ENCODE measurements around the gene LACRT.

The LACRT gene

DNA sequence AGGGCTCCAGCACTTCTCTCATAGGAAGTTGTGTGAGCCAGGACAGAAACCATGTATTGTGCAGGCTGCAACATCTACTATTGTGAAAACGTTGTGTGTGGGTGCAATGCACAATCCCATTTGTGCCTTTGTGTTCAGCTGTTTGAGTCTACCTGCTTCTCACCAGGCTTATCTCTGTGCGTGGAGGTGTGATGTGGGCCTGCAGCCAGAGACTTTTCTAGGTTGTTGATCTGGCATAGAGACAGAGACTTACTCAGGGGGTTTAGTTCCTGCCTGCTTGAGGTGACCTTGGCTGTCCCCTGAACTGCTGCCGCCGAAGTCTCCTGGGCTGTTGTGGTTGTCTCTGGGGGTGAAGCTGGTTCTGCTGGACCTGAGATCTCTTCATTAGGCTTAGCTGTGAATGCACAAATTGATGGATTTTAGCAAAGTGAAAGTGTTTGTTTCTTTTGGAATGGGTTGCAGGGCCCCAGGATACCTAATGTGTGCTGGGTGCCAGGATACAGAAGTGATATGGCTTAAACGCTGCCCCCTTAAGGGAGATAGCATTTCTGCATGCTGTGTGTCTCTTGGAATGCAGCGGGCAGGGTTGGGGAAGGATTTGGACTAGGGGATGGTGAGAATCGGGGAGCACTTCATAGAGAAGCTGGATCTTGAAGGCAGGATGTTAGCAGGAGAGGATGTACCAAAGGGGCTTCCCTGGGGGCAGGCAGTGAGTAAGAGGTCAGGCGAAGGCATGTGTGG is 2.5 kb downstream of the LACRT start:
- DNase-seq, result no peak

DNA sequence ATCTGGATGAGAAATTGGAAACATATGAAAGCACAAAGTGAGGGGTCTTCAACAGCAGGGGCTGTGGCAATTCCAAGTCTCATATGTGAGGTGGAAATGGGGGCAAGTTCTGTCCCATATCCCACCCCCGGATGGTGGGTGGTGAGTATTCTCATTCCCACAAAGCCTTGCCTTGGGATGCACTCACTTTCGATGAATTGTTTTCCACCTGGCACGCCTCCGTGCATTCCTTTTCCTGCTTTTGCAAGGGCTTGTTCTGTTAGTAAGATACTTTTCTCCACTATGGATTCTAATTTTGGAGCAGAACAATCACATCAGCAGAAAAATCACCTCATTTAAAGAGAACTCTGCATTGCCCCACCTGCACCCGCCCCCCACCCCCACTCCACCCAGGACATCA is 3.1 kb downstream of the LACRT start:
- DNase-seq, result no peak

DNA sequence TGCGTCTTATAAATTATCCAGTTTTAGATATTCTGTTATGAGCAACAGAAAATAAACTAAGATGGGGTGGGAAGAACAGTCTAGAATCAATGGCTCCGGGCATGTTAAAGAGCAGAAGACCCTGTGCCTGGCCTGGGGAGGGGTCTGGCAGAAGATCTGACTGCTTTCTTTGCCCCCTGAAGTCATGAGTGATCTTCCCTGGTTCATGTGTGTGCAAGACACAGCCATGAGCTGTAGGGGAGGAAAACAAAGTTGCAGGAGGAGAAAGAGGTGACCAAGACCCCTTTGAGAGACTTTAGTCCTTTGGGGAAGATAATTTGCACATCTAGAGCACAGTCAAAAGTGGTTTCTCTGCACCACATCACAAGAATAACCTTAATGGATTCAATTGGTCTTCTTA is 4.8 kb downstream of the LACRT start:
- no peak for DNase-seq

DNA sequence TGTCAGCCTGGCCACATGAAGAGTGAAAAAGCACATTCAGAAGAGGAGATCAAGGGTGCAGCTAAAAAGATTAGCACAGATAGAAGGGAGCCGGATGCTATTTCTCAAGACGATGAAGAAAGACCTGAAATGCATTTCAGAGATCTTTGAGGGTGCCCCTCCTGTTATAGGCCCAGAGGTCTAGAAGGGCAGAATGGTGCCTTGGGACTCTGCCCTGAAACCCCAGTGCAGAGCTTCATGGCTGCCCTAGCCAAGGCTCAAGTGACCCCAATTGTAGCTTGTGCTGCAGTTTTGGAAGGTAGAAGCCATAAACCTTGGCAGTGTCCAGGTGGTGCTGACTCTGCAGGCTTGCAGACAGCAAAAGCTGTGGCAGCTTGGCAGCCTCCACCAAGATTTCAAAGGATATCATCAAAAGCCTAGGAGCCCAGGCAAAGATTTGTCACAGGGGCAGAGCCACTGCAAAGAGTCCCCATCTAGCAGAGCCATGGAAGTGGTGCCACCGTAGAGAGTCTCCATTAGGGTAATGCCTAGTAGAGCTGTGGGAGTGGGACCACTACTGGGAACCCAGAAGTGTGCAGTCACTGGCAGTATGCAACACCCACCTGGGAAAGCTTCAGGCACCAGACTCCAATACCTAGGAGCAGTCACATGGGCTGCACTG is 6.4 kb downstream of the LACRT start:
- DNase-seq, result no peak

DNA sequence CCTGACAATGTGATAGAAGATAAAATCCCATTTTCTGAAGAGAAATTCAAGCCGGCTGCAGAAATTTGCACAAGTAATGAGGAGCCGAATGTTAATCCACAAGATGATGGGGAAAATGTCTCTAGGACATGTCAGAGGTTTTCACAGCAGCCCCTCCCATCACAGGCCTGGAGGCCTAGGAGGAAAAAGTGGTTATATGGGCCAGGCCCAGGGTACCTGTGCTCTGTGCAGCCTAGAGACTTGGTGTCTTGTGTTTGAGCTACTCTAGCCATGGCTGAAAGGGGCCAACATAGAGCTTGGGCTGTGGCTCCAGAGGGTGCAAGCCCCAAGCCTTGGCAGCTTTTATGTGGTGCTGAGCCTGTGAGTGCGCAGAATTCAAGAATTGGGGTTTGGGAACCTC is 7.4 kb downstream of the LACRT start:
- no peak for DNase-seq

DNA sequence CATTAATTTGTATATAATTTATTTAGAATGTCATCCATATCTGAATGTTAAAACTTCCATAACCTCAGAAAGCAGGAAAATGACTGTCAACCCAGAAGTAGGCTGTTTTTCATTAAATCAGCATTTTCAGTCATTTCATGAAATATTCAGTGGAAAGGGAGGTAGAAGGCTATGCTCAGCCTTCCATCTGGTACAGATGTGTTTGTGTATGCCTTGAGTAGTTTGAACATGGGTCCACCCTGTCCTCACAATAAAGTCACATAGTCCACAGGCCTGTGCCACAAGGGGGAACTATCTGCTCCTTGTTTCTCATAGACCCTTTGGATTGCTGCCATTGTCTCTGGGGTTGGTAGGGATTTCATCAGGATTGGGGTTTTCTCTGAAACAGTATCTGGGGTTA is 9.1 kb downstream of the LACRT start:
- no peak for DNase-seq

DNA sequence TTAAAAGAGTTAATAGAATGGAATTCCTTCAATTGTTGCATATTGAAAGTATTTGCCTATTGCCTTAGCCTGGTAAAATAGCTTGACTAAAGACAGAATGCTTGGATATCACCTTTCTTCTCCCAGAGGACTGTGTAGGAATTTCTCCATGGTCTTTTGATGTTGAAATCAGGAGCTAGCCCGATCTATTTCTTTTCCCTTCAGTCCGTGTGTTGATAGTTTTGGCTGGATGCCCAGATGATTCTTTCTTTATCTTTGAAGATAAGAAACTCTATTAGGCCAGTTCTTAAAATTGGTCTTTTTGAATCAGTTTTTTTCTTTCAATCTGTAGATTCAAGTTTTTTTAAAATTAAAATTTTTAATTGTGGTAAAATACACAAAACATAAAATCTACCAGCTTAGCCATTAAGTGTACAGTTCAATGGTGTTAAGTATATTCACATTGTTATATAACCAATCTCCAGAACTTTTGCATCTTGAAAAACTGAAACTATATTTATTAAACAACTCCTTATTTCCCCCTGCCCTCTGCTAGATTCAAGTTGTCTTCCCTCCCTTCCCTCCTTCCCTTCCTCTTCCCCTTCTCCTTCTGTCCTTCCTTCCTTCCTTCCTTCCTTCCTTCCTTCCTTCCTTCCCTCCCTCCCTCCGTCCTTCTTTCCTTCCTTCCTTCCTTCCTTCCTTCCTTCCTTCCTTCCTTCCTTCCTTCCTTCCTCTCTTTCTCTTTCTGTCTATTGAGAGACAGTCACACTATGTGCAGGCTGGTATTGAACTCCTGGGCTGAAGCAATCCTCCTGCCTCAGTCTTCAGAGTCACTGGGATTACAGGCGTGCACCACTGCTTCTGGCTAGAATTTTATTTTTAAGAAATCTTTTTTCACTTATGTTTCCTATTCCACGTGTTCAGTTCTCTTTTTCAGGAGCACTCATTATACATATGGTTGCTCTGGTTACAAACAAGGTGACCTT is 10.1 kb downstream of the LACRT start:
- no peak for DNase-seq

DNA sequence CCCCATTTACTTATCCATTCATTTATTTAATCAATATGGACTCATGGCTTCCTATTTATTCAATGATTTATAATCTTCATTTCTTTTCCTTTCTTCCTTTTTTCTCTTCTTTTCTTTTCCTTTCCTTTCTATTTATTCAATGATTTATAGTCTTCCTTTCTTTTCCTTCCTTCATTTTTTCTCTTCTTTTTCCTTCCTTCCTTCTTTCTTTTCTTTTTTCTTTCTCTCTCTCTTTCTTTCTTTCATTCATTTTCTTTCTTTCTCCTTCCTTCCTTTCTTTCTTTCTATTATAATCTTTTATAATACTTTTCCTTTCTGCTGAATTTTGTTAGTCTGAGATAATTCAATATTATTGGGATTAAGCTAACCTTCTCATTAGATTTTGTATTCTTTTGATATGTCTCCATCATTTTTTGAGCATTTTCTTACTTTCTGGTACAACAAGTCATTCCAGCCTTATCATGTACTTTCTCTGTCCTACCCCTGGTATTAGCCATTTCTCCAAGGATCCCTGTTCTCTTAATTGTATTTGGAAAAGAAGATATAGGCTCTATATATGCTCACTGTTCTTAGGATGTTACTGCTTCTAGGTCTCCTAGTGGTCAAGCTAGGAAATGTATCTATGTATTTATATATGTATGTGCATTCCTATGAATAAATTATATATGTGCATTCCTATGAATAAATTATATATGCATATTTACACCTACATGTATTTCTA is 12.1 kb downstream of the LACRT start:
- no peak for DNase-seq

DNA sequence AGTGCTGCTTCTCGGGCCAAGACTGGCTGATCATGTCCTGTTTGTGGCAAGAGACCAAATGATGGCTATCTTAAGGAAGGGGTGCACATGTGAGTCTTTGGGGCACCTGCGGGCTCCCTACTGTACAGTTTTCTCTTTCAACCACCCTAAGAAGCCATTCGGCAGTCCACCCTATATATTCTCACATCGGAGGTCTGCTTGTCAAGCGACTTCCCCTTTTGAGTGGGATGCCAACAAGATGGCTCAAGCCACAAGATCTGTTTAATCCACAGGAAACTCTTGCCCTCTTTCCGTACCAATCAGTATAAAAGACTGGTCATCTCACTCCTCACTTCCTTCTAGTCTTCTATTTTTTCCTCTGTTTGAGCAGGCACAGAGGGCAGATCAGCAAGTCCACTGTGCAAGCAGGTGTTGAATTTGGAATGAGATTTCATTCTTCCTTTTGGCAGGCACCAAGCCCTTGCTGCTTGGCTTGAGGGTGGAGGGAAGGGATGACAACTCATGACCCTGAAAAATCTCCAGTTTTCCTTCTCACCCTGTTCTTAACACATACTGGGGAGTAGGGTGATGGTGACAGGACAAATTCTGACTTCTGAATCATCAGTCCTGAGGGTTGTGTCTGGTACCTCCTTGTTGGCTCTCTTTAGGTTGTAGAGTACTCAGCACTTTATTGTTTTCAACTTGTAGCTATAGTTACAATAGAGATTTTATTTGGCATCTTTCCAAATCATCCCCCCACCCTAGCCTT is 17.6 kb downstream of the LACRT start:
- DNase-seq, result no peak

DNA sequence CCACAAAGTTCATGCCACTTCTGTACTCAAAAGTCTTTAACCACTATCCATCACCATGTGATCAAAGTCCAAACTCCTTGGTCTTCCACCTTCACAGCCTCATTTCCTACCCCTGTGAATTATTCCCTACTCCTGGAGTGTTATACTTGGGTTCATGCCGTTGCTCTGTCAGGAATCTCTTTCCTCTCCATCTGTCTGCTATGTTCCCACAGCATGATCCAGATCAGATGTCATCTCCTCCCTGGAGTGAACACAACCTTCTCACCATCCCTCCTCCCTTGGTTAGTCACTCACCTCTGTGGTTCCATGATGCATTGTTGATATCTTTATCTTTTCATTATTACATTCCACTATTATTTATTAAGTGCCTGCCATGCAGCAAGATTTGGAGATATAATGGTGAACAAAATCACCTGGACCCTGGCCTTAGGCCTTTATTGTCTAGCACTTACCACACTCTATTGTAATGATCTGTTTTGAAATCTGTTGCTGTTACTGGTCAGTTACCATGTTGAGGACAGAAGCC is 22.4 kb downstream of the LACRT start:
- no peak for DNase-seq

DNA sequence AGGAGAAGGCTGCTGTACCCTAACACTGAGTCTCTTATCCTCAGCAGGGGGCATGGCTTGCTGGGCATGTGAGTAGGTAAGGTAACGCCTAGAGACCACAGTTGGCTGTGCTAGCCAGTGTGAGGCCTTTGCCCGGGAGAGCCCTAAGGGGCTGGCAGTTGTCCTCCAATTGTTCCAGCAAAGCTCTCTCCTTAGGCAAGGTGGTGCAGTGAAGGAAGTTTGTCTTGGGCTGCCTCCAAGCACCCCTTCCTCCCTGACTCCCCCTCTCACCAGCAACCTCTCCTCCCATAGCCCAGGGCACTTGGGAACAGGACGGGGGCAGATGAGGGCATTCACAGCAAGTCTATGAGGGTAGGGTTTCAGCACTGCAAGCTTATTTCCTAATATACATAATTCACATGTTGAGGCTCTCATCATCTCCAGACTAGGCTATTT is 23.0 kb downstream of the LACRT start:
- DNase-seq, result no peak

DNA sequence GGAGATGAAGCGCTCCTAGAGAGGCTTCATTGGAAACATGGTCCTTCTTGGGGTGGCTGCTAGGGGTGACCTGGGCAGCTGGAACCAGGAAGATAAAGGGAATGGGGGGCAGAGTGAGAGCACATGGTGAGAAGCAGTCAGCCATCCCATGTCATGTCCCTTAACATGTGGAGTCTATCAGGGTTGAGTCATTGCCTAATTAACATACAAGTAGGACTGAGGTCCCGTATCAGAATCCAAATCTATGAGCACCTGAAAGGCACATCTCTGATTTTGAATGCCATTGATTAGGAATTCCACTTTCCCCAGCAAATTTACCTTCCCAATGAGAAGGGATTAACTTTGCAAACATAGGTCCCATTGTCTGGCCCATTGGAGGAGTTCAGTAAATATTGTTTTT is 25.9 kb downstream of the LACRT start:
- no peak for DNase-seq

DNA sequence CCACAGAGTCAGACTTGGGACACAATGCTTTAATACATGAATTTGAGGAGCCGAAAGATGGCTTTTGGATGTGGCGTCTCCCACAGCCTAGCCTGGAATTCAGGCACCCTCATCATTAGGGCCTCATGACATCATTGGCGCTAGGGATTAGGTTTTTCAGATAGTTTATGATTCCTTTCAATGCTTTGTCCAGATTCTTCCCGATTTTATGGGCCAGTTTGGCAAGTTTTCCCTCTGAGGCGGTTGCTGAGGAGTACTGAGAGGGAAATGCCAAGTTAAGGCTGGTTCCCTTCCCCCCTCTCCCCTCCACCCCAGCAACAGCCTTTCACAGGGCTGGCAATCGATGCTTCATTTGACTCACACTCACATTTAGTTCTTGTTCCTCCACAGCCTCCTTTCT is 26.5 kb downstream of the LACRT start:
- no peak for DNase-seq

DNA sequence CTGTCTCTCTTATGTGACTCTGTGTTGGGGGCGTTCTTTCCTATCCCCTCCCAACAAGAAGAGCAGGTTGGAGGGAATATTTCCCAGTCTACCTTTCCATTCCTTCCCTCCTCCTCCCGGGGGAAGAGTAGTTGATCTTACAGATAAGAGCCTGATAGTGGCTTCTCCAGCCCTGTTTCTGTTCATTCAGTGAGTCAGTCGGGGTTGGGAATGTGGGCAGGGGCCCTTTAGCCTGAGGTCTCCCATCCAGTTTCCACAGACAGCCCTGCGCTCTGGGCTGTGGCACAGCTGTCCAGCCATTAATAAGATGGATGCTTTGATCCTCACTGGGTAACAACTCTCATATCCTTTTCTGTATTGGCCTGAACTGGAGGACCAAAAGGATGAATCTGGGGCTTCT is 28.1 kb downstream of the LACRT start:
- no peak for DNase-seq

DNA sequence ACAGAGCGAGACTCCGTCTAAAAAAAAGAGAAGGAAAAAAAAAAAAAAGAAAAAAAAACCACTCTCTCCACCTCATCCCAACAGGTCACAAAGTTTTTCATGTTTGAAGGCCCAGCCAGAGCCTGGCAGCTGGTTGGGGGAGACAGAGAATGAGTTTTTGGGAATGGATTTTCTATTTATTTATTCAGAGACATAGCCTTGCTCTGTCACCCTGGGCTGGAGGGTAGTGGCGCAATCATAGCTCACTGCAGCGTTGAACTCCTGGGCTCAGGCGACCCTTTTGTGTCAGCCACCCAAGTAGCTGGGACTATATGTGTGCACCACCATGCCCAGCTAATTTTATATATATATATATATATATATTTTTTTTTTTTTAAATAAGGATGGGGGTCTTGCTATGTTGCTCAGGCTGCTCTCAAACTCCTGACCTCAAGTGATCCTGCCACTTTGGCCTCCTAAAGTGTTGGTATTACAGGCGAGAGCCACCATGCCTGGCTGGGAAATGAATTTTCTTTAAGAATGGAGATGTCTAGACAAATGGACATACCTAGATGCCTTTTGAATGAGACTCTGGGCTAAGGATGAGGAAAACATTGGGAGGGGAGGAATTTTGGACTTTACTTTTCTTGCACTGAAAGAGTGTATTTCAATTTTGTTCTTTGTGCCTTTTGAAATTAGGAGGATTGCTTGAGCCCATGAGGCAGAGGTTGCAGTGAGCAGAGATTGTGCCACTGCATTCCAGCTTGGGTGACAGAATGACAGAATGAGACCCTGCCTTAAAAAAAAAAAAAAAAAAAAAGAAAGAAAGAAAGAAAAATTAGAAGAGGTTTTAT is 29.3 kb downstream of the LACRT start:
- no peak for DNase-seq

DNA sequence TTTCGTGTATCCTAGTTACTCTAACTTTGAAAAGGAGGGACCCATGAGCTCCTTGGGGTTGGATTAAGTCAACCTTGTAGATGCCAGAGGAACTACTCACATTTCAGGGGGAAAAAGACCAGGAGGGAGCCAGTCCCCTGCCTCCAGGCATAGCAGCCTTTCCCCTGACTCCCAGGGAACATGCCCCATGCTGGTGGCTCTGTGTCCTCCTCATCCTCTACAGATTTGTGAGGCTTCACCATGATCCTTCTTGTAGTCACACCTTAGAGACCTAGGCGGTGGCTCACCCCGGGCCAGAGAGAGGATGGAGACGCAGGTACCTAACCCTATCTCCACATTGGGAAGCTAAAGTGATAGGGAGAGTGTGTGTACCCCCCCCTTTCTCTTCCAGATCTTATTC is 30.3 kb downstream of the LACRT start:
- no peak for DNase-seq

DNA sequence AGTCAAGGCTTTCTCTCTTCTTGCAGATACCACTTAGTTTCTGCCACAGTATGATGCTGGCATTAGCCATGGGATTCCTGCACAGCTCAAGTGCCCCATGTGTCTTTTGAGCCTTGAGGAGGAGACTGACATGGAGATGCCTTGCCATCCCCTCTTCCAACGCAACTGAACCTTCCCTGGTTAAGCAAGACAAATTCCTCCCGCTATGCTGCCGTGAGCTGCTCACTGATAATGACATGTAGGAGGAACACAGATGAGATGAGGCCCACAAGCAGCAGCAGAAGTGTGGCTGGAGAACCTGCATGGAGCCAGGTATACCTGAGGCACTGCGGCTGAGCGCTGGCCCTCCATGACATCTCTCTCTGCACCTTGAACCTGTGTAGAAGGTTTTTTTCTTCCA is 30.8 kb downstream of the LACRT start:
- DNase-seq, result no peak

DNA sequence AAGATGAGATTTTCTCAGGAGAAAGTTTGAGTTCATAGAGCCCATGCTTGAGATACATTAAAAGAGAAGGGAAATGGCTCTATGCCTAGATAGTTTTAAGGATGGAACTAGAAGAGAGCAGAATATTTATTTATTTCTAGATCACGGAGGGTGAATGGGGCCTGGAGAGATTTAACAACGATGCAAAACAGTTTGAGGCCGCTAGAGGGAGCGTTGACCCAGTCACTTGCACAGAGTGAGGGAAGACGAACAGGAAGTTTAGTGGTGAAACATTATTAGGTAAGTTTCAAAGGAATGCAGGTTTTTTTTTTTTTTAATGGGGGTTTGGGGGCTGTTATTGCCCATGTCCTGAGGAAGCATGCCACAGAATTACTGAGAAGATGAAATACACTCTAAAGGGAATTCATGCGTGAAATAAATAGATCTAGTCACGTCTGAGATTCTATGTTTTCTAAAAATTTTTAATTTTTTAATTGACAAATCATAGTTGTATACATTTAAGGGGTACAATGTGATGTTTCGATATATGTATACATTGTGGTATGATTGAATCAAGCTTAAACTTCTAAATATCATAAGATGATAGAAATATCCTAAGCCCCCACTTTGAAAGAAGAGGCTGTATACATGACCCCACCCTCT is 31.4 kb downstream of the LACRT start:
- peak; percentile 63 for DNase-seq

DNA sequence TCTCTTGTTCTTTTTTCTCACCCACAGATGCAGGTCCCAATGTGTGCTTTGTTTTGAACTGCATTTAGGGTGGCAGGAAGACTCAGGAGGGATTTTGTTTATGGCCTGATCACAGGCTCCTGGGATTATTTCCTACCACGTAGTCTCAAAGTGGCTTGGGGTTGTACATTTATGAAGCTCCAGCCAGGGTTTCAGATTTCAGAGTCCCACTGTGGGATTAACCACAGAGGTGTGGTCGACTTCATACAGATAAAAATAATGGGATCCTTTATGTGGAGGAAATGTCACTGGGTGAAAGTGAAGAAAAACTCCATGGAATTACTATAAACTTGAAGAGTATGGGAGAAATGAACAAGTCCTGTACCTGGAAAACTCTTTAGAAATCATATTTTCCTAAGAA is 32.0 kb downstream of the LACRT start:
- DNase-seq, result no peak

DNA sequence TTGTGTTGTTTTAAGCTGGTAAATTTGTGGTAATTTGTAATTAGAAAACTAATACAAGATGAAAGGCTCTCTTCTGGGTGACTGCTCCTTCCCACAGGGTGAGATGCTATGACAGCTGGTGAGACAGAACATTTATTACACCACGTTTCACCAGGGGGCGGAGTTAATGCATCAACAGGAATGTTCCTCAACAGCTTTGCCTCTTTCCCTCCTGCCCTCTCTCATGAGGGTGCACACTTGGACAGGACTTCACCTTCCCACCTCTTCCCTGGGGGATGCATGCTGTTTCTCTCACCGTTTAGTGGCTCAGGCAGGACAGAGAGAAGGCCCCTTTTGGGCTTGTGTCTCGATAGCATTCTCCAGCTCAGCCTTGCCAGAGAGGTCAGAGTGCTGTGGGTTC is 32.9 kb downstream of the LACRT start:
- DNase-seq, result no peak

Measured in fibroblast of skin of back (primary cell).